K562 (cell line): ENCODE measurements around the gene FBXO46. TPM values are rescaled to one million over a fixed set of nuclear protein-coding genes. Genes with fewer than 3 reads are reported as not detected.
A peak's percentile ranks its signal among the peaks of the same experiment; 100 is the strongest.

Source experiments
- ASH1L ChIP-seq: fragments of 450-650 bp; IDR thresholded peaks from 2 replicates; pipeline ENCODE4 v1.6.1; 2018; ENCODE audit warnings: borderline replicate concordance, mild to moderate bottlenecking, low read depth; ENCODE audit not compliant: partially characterized antibody
- BRD4 ChIP-seq: fragments of 200-600 bp; sonication (generic); IDR thresholded peaks from 2 replicates; pipeline ENCODE4 v1.6.1; 2017; ENCODE audit warnings: inconsistent platforms
- ERF ChIP-seq: fragments of 450-650 bp; formaldehyde crosslinking; IDR thresholded peaks from 2 replicates; pipeline ENCODE4 v1.4.0; 2020; ENCODE audit warnings: mild to moderate bottlenecking, mixed read lengths
- FOXK1 ChIP-seq: sonication (generic); formaldehyde crosslinking; IDR thresholded peaks from 2 replicates; pipeline ENCODE4 v1.8.0; 2022; ENCODE audit warnings: missing genetic modification reagents, mild to moderate bottlenecking, borderline replicate concordance
- FOXP1 ChIP-seq: sonication (generic); formaldehyde crosslinking; IDR thresholded peaks from 2 replicates; pipeline ENCODE4 v1.8.0; 2022; ENCODE audit warnings: mild to moderate bottlenecking, missing genetic modification reagents
- HDAC6 ChIP-seq: IDR thresholded peaks from 2 replicates; pipeline ENCODE4 v1.6.1; 2012; ENCODE audit warnings: low read depth, mild to moderate bottlenecking, control low read depth, inconsistent platforms, low read length, moderate library complexity
- L3MBTL2 ChIP-seq: fragments of 450-650 bp; IDR thresholded peaks from 2 replicates; pipeline ENCODE4 v1.6.1; 2016; ENCODE audit warnings: mild to moderate bottlenecking, moderate library complexity
- PHTF2 ChIP-seq: fragments of 250-450 bp; sonication (Bioruptor Pico); IDR thresholded peaks from 2 replicates; pipeline ENCODE4 v1.5.0; 2021; ENCODE audit warnings: mild to moderate bottlenecking
- POLR2AphosphoS5 ChIP-seq: IDR thresholded peaks from 2 replicates; pipeline ENCODE4 v1.6.1; 2011; ENCODE audit warnings: mild to moderate bottlenecking, low read depth, low read length, moderate library complexity; ENCODE audit not compliant: control insufficient read depth, insufficient read depth
- RAD21 ChIP-seq, 2 experiments: fragments of 250-450 bp in 1 of 2; fragments of 450-650 bp in 1 of 2; sonication (Bioruptor Pico) in 1 of 2; formaldehyde crosslinking in 1 of 2; IDR thresholded peaks in 1 of 2; conservative IDR thresholded peaks in 1 of 2; 2 replicates each; pipeline versions ENCODE4 v1.4.0 to v1.8.0; 2020 to 2022; ENCODE audit warnings: mild to moderate bottlenecking in 2 of 2, moderate library complexity in 1 of 2
- RBBP5 ChIP-seq: fragments of 200-600 bp; sonication (generic); IDR thresholded peaks from 2 replicates; pipeline ENCODE4 v1.6.1; 2012; ENCODE audit warnings: borderline replicate concordance, mild to moderate bottlenecking, low read length, control low read depth, inconsistent platforms; ENCODE audit not compliant: insufficient read depth, poor library complexity, severe bottlenecking
- RBM22 ChIP-seq: fragments of 200-400 bp; formaldehyde crosslinking; IDR thresholded peaks from 2 replicates; pipeline ENCODE4 v1.6.1; 2018; ENCODE audit warnings: low read length, low read depth; ENCODE audit not compliant: poor library complexity, severe bottlenecking
- SAFB ChIP-seq: fragments of 200-400 bp; formaldehyde crosslinking; IDR thresholded peaks from 2 replicates; pipeline ENCODE4 v1.6.1; 2017; ENCODE audit warnings: low read depth, low read length, borderline replicate concordance
- SAFB2 ChIP-seq: fragments of 200-400 bp; formaldehyde crosslinking; IDR thresholded peaks from 2 replicates; pipeline ENCODE4 v1.6.1; 2018; ENCODE audit warnings: borderline replicate concordance, low read length, low read depth, moderate library complexity; ENCODE audit not compliant: severe bottlenecking
- SPI1 ChIP-seq: IDR thresholded peaks from 2 replicates; pipeline ENCODE4 v1.6.1; 2011; ENCODE audit warnings: low read depth, low read length, control low read depth, borderline replicate concordance
- SUPT5H ChIP-seq: fragments of 450-650 bp; IDR thresholded peaks from 2 replicates; pipeline ENCODE4 v1.6.1; 2016
- XRCC3 ChIP-seq: fragments of 450-650 bp; IDR thresholded peaks from 2 replicates; pipeline ENCODE4 v1.6.1; 2017; ENCODE audit warnings: mild to moderate bottlenecking, moderate library complexity
- ZNF24 ChIP-seq: fragments of 450-650 bp; IDR thresholded peaks from 2 replicates; pipeline ENCODE4 v1.6.1; 2016
- ZNF263 ChIP-seq: sonication (generic); formaldehyde crosslinking; IDR thresholded peaks from 2 replicates; pipeline ENCODE4 v1.8.0; 2022; ENCODE audit warnings: mild to moderate bottlenecking, missing genetic modification reagents, borderline replicate concordance
- ZNF274 ChIP-seq: IDR thresholded peaks from 2 replicates; pipeline ENCODE4 v1.6.1; 2011; ENCODE audit warnings: low read depth, mild to moderate bottlenecking, low read length, moderate library complexity, borderline replicate concordance
- ZNF561 ChIP-seq: fragments of 450-650 bp; formaldehyde crosslinking; conservative IDR thresholded peaks from 2 replicates; pipeline ENCODE4 v1.4.0; 2020; ENCODE audit warnings: mild to moderate bottlenecking, moderate library complexity
- polyA plus RNA-seq, 8 experiments: library from polyadenylated mRNA; depleted of rRNA in 4 of 8; stranded (reverse) in 5 of 8; unstranded in 3 of 8; fragments of >200 nt; fragmentation: Nextera tagmentation in 2 of 8; fragmentation: Illumina TruSeq in 1 of 8; extraction: Ambion mirVana in 2 of 8; extraction: Trizol in 1 of 8; gene quantifications; 2 replicates each; pipeline versions ENCODE4 v1.2.1 to v1.2.3, GENCODE V29; 2011 to 2014; ENCODE audit warnings: inconsistent platforms in 1 of 8, missing spikeins in 1 of 8
- total RNA-seq, 7 experiments: library from RNA; depleted of rRNA in 6 of 7; stranded (reverse); fragments of >200 nt in 6 of 7; fragmentation: Illumina TruSeq in 2 of 7; extraction: Trizol in 2 of 7; gene quantifications; 2 replicates each; pipeline versions ENCODE4 v1.2.1 to v1.2.3, GENCODE V29; 2011 to 2021; ENCODE audit warnings: low replicate concordance in 1 of 7
- TF ChIP-seq, protein P1 (sequence below): sonication (generic); formaldehyde crosslinking; IDR thresholded peaks from 2 replicates; pipeline ENCODE4 v1.9.0; 2022; ENCODE audit warnings: mild to moderate bottlenecking, missing genetic modification reagents
- TF ChIP-seq, protein P2 (sequence below): fragments of 450-650 bp; IDR thresholded peaks from 2 replicates; pipeline ENCODE4 v1.6.1; 2016
- TF ChIP-seq, protein P3 (sequence below): sonication (generic); formaldehyde crosslinking; IDR thresholded peaks from 2 replicates; pipeline ENCODE4 v1.8.0; 2022; ENCODE audit warnings: missing genetic modification reagents, mild to moderate bottlenecking, moderate library complexity, borderline replicate concordance
- TF ChIP-seq, protein P4 (sequence below): fragments of 250-450 bp; sonication (Bioruptor Pico); IDR thresholded peaks from 2 replicates; pipeline ENCODE4 v1.6.1; 2021; ENCODE audit warnings: mild to moderate bottlenecking

Gene FBXO46
- total and polyA plus RNA-seq, 9 of the 15 experiments (the other 6 are each of a cell fraction or from before 2014, with no cell fraction given) = 1.5 to 36.1 (median 7.3) TPM

DNA sequence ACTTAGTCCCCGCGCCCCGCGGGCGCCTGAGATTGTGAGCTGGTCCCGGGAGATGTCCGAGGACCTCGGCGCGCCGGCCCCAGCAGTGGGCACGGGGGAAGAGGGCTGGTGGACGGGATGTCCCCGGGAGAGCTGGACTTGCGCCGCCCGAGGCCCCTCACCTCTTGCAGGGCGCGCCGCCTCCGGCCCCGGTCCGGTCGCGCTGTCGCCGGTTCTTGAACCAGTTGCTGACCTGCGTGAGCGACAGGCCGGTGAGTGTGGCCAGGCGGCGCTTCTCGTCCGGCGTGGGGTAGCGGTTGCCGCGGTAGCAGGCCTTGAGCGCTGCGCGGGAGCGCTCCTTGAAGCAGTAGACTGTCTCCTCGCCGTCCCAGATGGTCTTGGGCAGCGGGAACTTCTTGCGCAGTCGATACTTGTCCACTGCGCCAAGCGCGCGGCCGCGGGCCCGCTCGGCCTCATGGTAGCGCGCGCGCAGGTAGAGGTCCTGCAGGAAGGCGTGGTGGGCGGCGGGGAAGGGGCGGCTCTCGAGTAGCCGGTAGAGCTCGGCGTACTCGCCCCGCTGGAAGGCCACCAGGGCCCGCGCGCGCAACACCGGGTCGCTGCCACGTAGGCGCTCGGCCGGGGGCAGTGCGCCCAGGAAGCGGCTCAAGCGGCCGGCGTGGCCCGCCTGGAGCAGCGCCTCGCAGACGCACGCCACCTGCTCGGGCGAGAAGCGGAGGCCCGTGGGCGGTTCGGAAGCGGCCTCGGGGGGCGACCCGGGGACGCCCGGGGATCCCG lies 37.4 kb upstream of the FBXO46 start (continued):
- TF ChIP-seq FOXK1 (no peak), RBM22 (peak; percentile 45), PHTF2 (CRISPR knock-in tag) (no peak), ERF (peak; percentile 35; the same call in 1 of the 2 replicates), XRCC3 (no peak), BRD4 (no peak), SAFB2 (no peak), POLR2AphosphoS5 (peak; percentile 30; the same call in 1 of the 2 replicates), ZNF263 (peak; percentile 48; the same call in 1 of the 2 replicates), ZNF24 (0 out of 2 replicates have a peak, but pooled peaks have one; percentile 33), SAFB (peak; percentile 68; the same call in 1 of the 2 replicates), HDAC6 (peak; percentile 85; the same call in 1 of the 2 replicates), SPI1 (no peak), SUPT5H (peak; percentile 40), RAD21 (CRISPR knock-in tag; conservative IDR thresholded peaks at IDR 0.05 in 1 of 2, IDR thresholded peaks at IDR 0.05 in 1 of 2) (no peak), L3MBTL2 (peak; percentile 71), ZNF561 (CRISPR knock-in tag) (no peak), ZNF274 (no peak; the same call in 1 of the 2 replicates), RBBP5 (peak; percentile 78), FOXP1 (peak; percentile 21; the same call in 1 of the 2 replicates), ASH1L (no peak)
- TF ChIP-seq, protein P1, sequence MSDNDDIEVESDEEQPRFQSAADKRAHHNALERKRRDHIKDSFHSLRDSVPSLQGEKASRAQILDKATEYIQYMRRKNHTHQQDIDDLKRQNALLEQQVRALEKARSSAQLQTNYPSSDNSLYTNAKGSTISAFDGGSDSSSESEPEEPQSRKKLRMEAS (CRISPR knock-in tag) = peak; percentile 87
- TF ChIP-seq, protein P2, sequence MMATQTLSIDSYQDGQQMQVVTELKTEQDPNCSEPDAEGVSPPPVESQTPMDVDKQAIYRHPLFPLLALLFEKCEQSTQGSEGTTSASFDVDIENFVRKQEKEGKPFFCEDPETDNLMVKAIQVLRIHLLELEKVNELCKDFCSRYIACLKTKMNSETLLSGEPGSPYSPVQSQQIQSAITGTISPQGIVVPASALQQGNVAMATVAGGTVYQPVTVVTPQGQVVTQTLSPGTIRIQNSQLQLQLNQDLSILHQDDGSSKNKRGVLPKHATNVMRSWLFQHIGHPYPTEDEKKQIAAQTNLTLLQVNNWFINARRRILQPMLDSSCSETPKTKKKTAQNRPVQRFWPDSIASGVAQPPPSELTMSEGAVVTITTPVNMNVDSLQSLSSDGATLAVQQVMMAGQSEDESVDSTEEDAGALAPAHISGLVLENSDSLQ = peak; percentile 75
- TF ChIP-seq, protein P3, sequence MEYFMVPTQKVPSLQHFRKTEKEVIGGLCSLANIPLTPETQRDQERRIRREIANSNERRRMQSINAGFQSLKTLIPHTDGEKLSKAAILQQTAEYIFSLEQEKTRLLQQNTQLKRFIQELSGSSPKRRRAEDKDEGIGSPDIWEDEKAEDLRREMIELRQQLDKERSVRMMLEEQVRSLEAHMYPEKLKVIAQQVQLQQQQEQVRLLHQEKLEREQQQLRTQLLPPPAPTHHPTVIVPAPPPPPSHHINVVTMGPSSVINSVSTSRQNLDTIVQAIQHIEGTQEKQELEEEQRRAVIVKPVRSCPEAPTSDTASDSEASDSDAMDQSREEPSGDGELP (CRISPR knock-in tag) = peak; percentile 41
- TF ChIP-seq, protein P4, sequence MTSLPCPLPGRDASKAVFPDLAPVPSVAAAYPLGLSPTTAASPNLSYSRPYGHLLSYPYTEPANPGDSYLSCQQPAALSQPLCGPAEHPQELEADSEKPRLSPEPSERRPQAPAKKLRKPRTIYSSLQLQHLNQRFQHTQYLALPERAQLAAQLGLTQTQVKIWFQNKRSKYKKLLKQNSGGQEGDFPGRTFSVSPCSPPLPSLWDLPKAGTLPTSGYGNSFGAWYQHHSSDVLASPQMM (CRISPR knock-in tag) = no peak
